Bladder microvascular endothelial cell (primary cell): ENCODE measurements around the gene TTC14. TPM values are rescaled to one million over a fixed set of nuclear protein-coding genes. Genes with fewer than 3 reads are reported as not detected.

ENCODE experiments used
- total RNA-seq: library from RNA; depleted of rRNA; stranded (reverse); fragments of >200 nt; gene quantifications from 2 replicates; pipeline ENCODE4 v1.2.3, GENCODE V29; 2014

TTC14 gene, protein sequence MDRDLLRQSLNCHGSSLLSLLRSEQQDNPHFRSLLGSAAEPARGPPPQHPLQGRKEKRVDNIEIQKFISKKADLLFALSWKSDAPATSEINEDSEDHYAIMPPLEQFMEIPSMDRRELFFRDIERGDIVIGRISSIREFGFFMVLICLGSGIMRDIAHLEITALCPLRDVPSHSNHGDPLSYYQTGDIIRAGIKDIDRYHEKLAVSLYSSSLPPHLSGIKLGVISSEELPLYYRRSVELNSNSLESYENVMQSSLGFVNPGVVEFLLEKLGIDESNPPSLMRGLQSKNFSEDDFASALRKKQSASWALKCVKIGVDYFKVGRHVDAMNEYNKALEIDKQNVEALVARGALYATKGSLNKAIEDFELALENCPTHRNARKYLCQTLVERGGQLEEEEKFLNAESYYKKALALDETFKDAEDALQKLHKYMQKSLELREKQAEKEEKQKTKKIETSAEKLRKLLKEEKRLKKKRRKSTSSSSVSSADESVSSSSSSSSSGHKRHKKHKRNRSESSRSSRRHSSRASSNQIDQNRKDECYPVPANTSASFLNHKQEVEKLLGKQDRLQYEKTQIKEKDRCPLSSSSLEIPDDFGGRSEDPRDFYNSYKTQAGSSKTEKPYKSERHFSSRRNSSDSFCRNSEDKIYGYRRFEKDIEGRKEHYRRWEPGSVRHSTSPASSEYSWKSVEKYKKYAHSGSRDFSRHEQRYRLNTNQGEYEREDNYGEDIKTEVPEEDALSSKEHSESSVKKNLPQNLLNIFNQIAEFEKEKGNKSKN
- total RNA-seq, result 14.9 and 51.1 TPM in 2 replicates

DNA sequence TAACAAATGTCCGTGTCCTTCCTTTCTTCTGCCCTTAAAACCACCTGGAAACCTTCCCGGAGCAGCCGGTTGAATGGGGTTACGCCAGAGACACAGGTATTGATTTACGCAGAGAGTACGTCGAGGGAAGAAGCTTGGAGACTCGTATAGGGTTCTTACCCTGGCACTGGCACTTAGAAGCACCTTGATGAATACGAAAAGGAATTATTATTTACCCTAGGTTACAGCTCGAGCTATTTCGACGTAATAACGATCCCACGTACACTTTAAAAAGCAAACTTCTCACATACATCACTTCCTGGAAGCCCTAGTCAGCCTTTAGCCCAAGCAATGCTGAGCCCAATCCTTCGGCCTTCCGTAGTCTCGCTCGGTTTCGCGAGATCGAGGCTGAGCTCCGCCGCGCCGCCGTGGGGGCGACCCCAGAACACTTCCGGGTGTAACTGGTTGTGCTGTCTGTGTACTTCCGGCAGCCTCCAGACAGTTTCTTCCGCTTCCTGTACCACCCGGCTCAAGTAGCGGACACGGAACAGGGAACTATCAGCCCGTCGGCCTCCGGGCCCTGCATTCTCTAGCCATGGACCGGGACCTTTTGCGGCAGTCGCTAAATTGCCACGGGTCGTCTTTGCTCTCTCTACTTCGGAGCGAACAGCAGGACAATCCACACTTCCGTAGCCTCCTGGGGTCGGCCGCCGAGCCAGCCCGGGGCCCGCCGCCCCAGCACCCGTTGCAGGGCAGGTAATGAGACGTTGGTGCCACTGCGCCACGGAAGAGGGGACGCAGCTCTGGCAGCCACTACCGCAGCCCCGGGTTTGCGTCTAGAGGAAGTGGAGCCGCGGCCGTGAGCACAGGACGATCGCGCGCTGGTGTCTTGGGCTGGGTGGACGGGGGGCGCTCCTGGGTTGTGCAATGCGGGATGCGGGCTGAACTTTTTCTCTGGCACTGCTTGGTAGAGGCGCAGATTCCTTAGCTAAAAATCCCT, at the start of gene TTC14:
Gene TTC14 (plus strand): TSS at position 476 of the 979 bp plus-strand sequence. CDS start 99 bp downstream, at position 575.

Other genes starting within 250 kb of the TTC14 start
- gene CCDC39, start 77.3 kb downstream of the TTC14 start, total RNA-seq, result 0.06 TPM in 1 of 2 replicates, not detected in the other